SK-N-SH treated with all-trans-retinoic acid at 6 μM for 48 hours (cell line): Measurements from ENCODE around the gene IGF2R.

Experiments used
- ATAC-seq: fragments of 200-7000 bp; cut with Tn5 transposase; 3 replicates; pipeline ENCODE4 v1.9.1; 2020; ENCODE audit warnings: mild to moderate bottlenecking, moderate library complexity
- ARNTL ChIP-seq: fragments of 450-650 bp; formaldehyde crosslinking; IDR thresholded peaks from 2 replicates; pipeline ENCODE4 v1.5.0; 2020; ENCODE audit warnings: low read depth, mild to moderate bottlenecking, moderate library complexity, borderline replicate concordance
- BACH2 ChIP-seq: fragments of 250-450 bp; sonication (Bioruptor Pico); IDR thresholded peaks from 2 replicates; pipeline ENCODE4 v1.9.0; 2021; ENCODE audit warnings: mild to moderate bottlenecking, borderline replicate concordance
- CREB5 ChIP-seq: fragments of 250-450 bp; sonication (Bioruptor Pico); IDR thresholded peaks from 2 replicates; pipeline ENCODE4 v1.5.1; 2020; ENCODE audit warnings: low read depth, mild to moderate bottlenecking, moderate library complexity
- CSDC2 ChIP-seq: fragments of 250-450 bp; sonication (Bioruptor Pico); IDR thresholded peaks from 2 replicates; pipeline ENCODE4 v1.5.0; 2020; ENCODE audit warnings: mild to moderate bottlenecking, moderate library complexity
- CSRNP3 ChIP-seq: fragments of 250-450 bp; sonication (Bioruptor Pico); IDR thresholded peaks from 2 replicates; pipeline ENCODE4 v1.5.1; 2021; ENCODE audit warnings: mild to moderate bottlenecking, moderate library complexity
- ESRRG ChIP-seq: fragments of 250-450 bp; sonication (Bioruptor Pico); IDR thresholded peaks from 2 replicates; pipeline ENCODE4 v1.6.1; 2021; ENCODE audit warnings: mild to moderate bottlenecking
- GLIS3 ChIP-seq: fragments of 250-450 bp; sonication (Bioruptor Pico); IDR thresholded peaks from 2 replicates; pipeline ENCODE4 v1.5.0; 2020; ENCODE audit warnings: mild to moderate bottlenecking, moderate library complexity
- ISL1 ChIP-seq: fragments of 250-450 bp; sonication (Bioruptor Pico); IDR thresholded peaks from 2 replicates; pipeline ENCODE4 v2.1.2; 2022; ENCODE audit warnings: mild to moderate bottlenecking, moderate library complexity
- OSR1 ChIP-seq: fragments of 250-450 bp; sonication (Bioruptor Pico); IDR thresholded peaks from 2 replicates; pipeline ENCODE4 v1.8.0; 2022; ENCODE audit warnings: moderate library complexity, mild to moderate bottlenecking, inconsistent platforms
- PATZ1 ChIP-seq: fragments of 250-450 bp; sonication (Bioruptor Pico); IDR thresholded peaks from 2 replicates; pipeline ENCODE4 v1.8.0; 2020; ENCODE audit warnings: mild to moderate bottlenecking, moderate library complexity, borderline replicate concordance
- POU6F1 ChIP-seq: fragments of 250-450 bp; sonication (Bioruptor Pico); IDR thresholded peaks from 2 replicates; pipeline ENCODE4 v1.8.0; 2021; ENCODE audit warnings: low read depth, mild to moderate bottlenecking, moderate library complexity, borderline replicate concordance
- PPARA ChIP-seq: fragments of 250-450 bp; sonication (Bioruptor Pico); IDR thresholded peaks from 2 replicates; pipeline ENCODE4 v1.5.0; 2020; ENCODE audit warnings: mild to moderate bottlenecking, borderline replicate concordance
- RARB ChIP-seq: fragments of 250-450 bp; sonication (Bioruptor Pico); IDR thresholded peaks from 2 replicates; pipeline ENCODE4 v1.8.0; 2021; ENCODE audit warnings: mild to moderate bottlenecking, moderate library complexity
- TCF4 ChIP-seq: fragments of 250-450 bp; sonication (Bioruptor Pico); IDR thresholded peaks from 2 replicates; pipeline ENCODE4 v1.8.0; 2021; ENCODE audit warnings: mild to moderate bottlenecking, moderate library complexity, borderline replicate concordance
- TOX ChIP-seq: fragments of 250-450 bp; sonication (Bioruptor Pico); IDR thresholded peaks from 2 replicates; pipeline ENCODE4 v1.8.0; 2021; ENCODE audit warnings: mild to moderate bottlenecking, moderate library complexity, borderline replicate concordance
- TSHZ2 ChIP-seq: fragments of 250-450 bp; sonication (Bioruptor Pico); IDR thresholded peaks from 2 replicates; pipeline ENCODE4 v1.5.0; 2020; ENCODE audit warnings: mild to moderate bottlenecking, moderate library complexity
- ZC3H10 ChIP-seq: fragments of 250-450 bp; sonication (Bioruptor Pico); IDR thresholded peaks from 2 replicates; pipeline ENCODE4 v1.5.1; 2021; ENCODE audit warnings: mild to moderate bottlenecking, moderate library complexity
- ZFP3 ChIP-seq: fragments of 250-450 bp; sonication (Bioruptor Pico); IDR thresholded peaks from 2 replicates; pipeline ENCODE4 v1.5.0; 2020; ENCODE audit warnings: mild to moderate bottlenecking, moderate library complexity
- ZFP30 ChIP-seq: fragments of 450-650 bp; formaldehyde crosslinking; IDR thresholded peaks from 2 replicates; pipeline ENCODE4 v1.5.0; 2022; ENCODE audit warnings: mild to moderate bottlenecking, moderate library complexity
- ZNF565 ChIP-seq: fragments of 450-650 bp; formaldehyde crosslinking; conservative IDR thresholded peaks from 2 replicates; pipeline ENCODE4 v1.5.0; 2020; ENCODE audit warnings: low read depth, mild to moderate bottlenecking, moderate library complexity
- ZNF70 ChIP-seq: fragments of 450-650 bp; formaldehyde crosslinking; IDR thresholded peaks from 2 replicates; pipeline ENCODE4 v1.5.0; 2020; ENCODE audit warnings: mild to moderate bottlenecking, moderate library complexity
- ZNF8 ChIP-seq: fragments of 450-650 bp; formaldehyde crosslinking; IDR thresholded peaks from 2 replicates; pipeline ENCODE4 v1.5.0; 2020; ENCODE audit warnings: mild to moderate bottlenecking, moderate library complexity

IGF2R gene

GRCh38 chr6:160032538-160032937, 63.7 kb downstream of the IGF2R start:
- no peak for TF ChIP-seq PPARA (CRISPR knock-in tag)
- TF ChIP-seq TCF4 (CRISPR knock-in tag), result no peak
- TF ChIP-seq ZFP30 (CRISPR knock-in tag), result no peak
- TF ChIP-seq ZNF70 (CRISPR knock-in tag), result no peak
- TF ChIP-seq CSDC2 (CRISPR knock-in tag), result no peak
- no peak for TF ChIP-seq ZFP3 (CRISPR knock-in tag)
- TF ChIP-seq POU6F1 (CRISPR knock-in tag), result no peak
- TF ChIP-seq GLIS3 (CRISPR knock-in tag), result no peak
- TF ChIP-seq OSR1 (CRISPR knock-in tag), result no peak
- no peak for TF ChIP-seq ARNTL (CRISPR knock-in tag)
- TF ChIP-seq PATZ1, result no peak
- TF ChIP-seq RARB, result no peak
- no peak for TF ChIP-seq ISL1 (CRISPR knock-in tag)
- TF ChIP-seq ZC3H10 (CRISPR knock-in tag), result no peak
- TF ChIP-seq BACH2 (CRISPR knock-in tag), result no peak
- no peak for TF ChIP-seq ZNF8 (CRISPR knock-in tag)
- TF ChIP-seq TSHZ2 (CRISPR knock-in tag), result no peak
- TF ChIP-seq CREB5 (CRISPR knock-in tag), result no peak
- TF ChIP-seq TOX (CRISPR knock-in tag), result no peak
- no peak for TF ChIP-seq ZNF565 (CRISPR knock-in tag)
- ATAC-seq, result no peak

GRCh38 chr6:160034036-160034930, 65.4 kb downstream of the IGF2R start:
- no peak for ATAC-seq
- TF ChIP-seq ZNF8 (CRISPR knock-in tag) (no peak), ZNF70 (CRISPR knock-in tag) (no peak), PPARA (CRISPR knock-in tag) (no peak), ARNTL (CRISPR knock-in tag) (no peak), ESRRG (CRISPR knock-in tag) (no peak), RARB (no peak), TSHZ2 (CRISPR knock-in tag) (no peak), ZFP30 (CRISPR knock-in tag) (no peak), GLIS3 (CRISPR knock-in tag) (no peak), PATZ1 (no peak), ISL1 (CRISPR knock-in tag) (no peak), CSRNP3 (CRISPR knock-in tag) (no peak), OSR1 (CRISPR knock-in tag) (no peak), ZNF565 (CRISPR knock-in tag) (no peak), TCF4 (CRISPR knock-in tag) (no peak), ZC3H10 (CRISPR knock-in tag) (no peak)
- TF ChIP-seq, all 23 proteins: peak for 0
